ENCODE data around the gene PSMB5.

PSMB5 gene

GRCh38 chr14:22997676-22998323 lies 36.9 kb downstream of the PSMB5 start:
- peaks cover 23 to 51% (median 37%) of the 10 kb centered on the region in 10 experiments for H3K4me1 ChIP-seq
- H3K4me2 ChIP-seq, result peak overlapping the region in 4 of 11 experiments; percentile 30 to 65 (median 44); a peak in 6 of 22 replicates
- H3K27me3 ChIP-seq, result no peaks in the 10 kb centered on the region
- TF ChIP-seq Cebpa-rat (IDR thresholded peaks at IDR 0.05), result no peak
- no peaks in the 10 kb centered on the region for H4K20me1 ChIP-seq
- H3K36me3 ChIP-seq, result peaks cover 0 to 12% (median 4%) of the 10 kb centered on the region in 11 experiments; a peak in 4 of 22 replicates
- H3K9ac ChIP-seq, result peak overlapping the region in 1 of 11 experiments; percentile 27; a peak in 3 of 22 replicates
- H3K27ac ChIP-seq, result no peak overlapping the region
- H3K9me3 ChIP-seq (replicated peaks in 1 of 11), result no peaks in the 10 kb centered on the region
- no peak overlapping the region for H3K4me3 ChIP-seq

GRCh38 chr14:22996768-22997654 lies 37.7 kb downstream of the PSMB5 start:
- H3K4me2 ChIP-seq, result peak overlapping the region in 7 of 11 experiments; percentile 11 to 65 (median 30); a peak in 10 of 22 replicates
- H3K27ac ChIP-seq, result 0 out of 22 replicates have a peak overlapping the region, but pooled peaks of 2 of the 11 experiments have one; percentile 2 to 19
- peaks cover 0 to 12% (median 4%) of the 10 kb centered on the region in 11 experiments; a peak in 4 of 22 replicates for H3K36me3 ChIP-seq
- H3K4me3 ChIP-seq, result no peak overlapping the region
- H3K9ac ChIP-seq, result peak overlapping the region in 4 of 11 experiments; percentile 8 to 28 (median 26); a peak in 4 of 22 replicates
- no peaks in the 10 kb centered on the region for H3K27me3 ChIP-seq
- no peaks in the 10 kb centered on the region for H3K9me3 ChIP-seq (replicated peaks in 1 of 11)
- no peak for TF ChIP-seq Cebpa-rat (IDR thresholded peaks at IDR 0.05)
- peaks cover 31 to 59% (median 45%) of the 10 kb centered on the region in 10 experiments for H3K4me1 ChIP-seq
- no peaks in the 10 kb centered on the region for H4K20me1 ChIP-seq

GRCh38 chr14:22995889-22996625 lies 38.6 kb downstream of the PSMB5 start:
- no peak for TF ChIP-seq Cebpa-rat (IDR thresholded peaks at IDR 0.05)
- no peaks in the 10 kb centered on the region for H3K27me3 ChIP-seq
- no peaks in the 10 kb centered on the region for H3K9me3 ChIP-seq (replicated peaks in 1 of 11)
- peak overlapping the region in 2 of 11 experiments; percentile 17 to 34; a peak in 1 of 22 replicates for H3K27ac ChIP-seq
- no peak overlapping the region for H3K4me3 ChIP-seq
- H3K36me3 ChIP-seq, result peaks cover 0 to 12% (median 4%) of the 10 kb centered on the region in 11 experiments; a peak in 4 of 22 replicates
- H3K4me2 ChIP-seq, result peak overlapping the region in 6 of 11 experiments; percentile 11 to 65 (median 22); a peak in 11 of 22 replicates
- H3K9ac ChIP-seq, result peak overlapping the region in 1 of 11 experiments; percentile 19; a peak in 1 of 22 replicates
- no peaks in the 10 kb centered on the region for H4K20me1 ChIP-seq
- peaks cover 39 to 69% (median 53%) of the 10 kb centered on the region in 10 experiments for H3K4me1 ChIP-seq

GRCh38 chr14:22994762-22995275 lies 39.9 kb downstream of the PSMB5 start:
- H3K36me3 ChIP-seq, result peaks cover 0 to 12% (median 4%) of the 10 kb centered on the region in 11 experiments; a peak in 4 of 22 replicates
- H3K27me3 ChIP-seq, result 0 out of 22 replicates have a peak, but pooled peaks cover 0 to 4% (median 0%) of the 10 kb centered on the region in 11 experiments
- peak overlapping the region in 9 of 11 experiments; percentile 11 to 66 (median 39); a peak in 11 of 22 replicates for H3K9ac ChIP-seq
- H3K4me2 ChIP-seq, result peak overlapping the region in 10 of 11 experiments; percentile 12 to 79 (median 44); a peak in 17 of 22 replicates
- no peak overlapping the region for H3K4me3 ChIP-seq
- H3K9me3 ChIP-seq (replicated peaks in 1 of 11), result no peaks in the 10 kb centered on the region
- TF ChIP-seq Cebpa-rat (IDR thresholded peaks at IDR 0.05), result no peak
- peak overlapping the region in 8 of 11 experiments; percentile 20 to 84 (median 36); a peak in 12 of 22 replicates for H3K27ac ChIP-seq
- H4K20me1 ChIP-seq, result no peaks in the 10 kb centered on the region
- H3K4me1 ChIP-seq, result peaks cover 39 to 80% (median 62%) of the 10 kb centered on the region in 10 experiments

GRCh38 chr14:22993517-22993916 lies 41.2 kb downstream of the PSMB5 start:
- H3K36me3 ChIP-seq, result peaks cover 0 to 21% (median 6%) of the 10 kb centered on the region in 11 experiments; a peak in 6 of 22 replicates
- no peak overlapping the region for H3K4me3 ChIP-seq
- peak overlapping the region in 6 of 11 experiments; percentile 11 to 85 (median 74); a peak in 11 of 22 replicates for H3K27ac ChIP-seq
- H3K4me2 ChIP-seq, result peak overlapping the region in 8 of 11 experiments; percentile 40 to 79 (median 78); a peak in 12 of 22 replicates
- 0 out of 22 replicates have a peak, but pooled peaks cover 0 to 4% (median 0%) of the 10 kb centered on the region in 11 experiments for H3K27me3 ChIP-seq
- peaks cover 39 to 80% (median 62%) of the 10 kb centered on the region in 10 experiments for H3K4me1 ChIP-seq
- TF ChIP-seq Cebpa-rat (IDR thresholded peaks at IDR 0.05), result no peak
- H3K9me3 ChIP-seq (replicated peaks in 1 of 11), result no peaks in the 10 kb centered on the region
- no peaks in the 10 kb centered on the region for H4K20me1 ChIP-seq
- peak overlapping the region in 4 of 11 experiments; percentile 44 to 72 (median 48); a peak in 5 of 22 replicates for H3K9ac ChIP-seq

GRCh38 chr14:22991852-22992251 lies 42.8 kb downstream of the PSMB5 start:
- peaks cover 0 to 35% (median 14%) of the 10 kb centered on the region in 11 experiments; a peak in 11 of 22 replicates for H3K36me3 ChIP-seq
- peaks cover 30 to 69% (median 54%) of the 10 kb centered on the region in 10 experiments for H3K4me1 ChIP-seq
- no peak overlapping the region for H3K4me3 ChIP-seq
- peak overlapping the region in 8 of 11 experiments; percentile 47 to 72 (median 62); a peak in 14 of 22 replicates for H3K9ac ChIP-seq
- peak in 5 of 11 experiments; percentile 12 to 64 (median 38); a peak in 8 of 22 replicates for TF ChIP-seq Cebpa-rat (IDR thresholded peaks at IDR 0.05)
- peak overlapping the region; percentile 44 to 79 (median 76) for H3K4me2 ChIP-seq
- no peaks in the 10 kb centered on the region; a peak in 1 of 22 replicates for H4K20me1 ChIP-seq
- H3K9me3 ChIP-seq (replicated peaks in 1 of 11), result no peaks in the 10 kb centered on the region
- H3K27ac ChIP-seq, result peak overlapping the region in 9 of 11 experiments; percentile 37 to 85 (median 67); a peak in 18 of 22 replicates
- H3K27me3 ChIP-seq, result 0 out of 22 replicates have a peak, but pooled peaks cover 0 to 4% (median 0%) of the 10 kb centered on the region in 11 experiments

GRCh38 chr14:22987291-22987690 lies 47.4 kb downstream of the PSMB5 start:
- no peak for TF ChIP-seq Cebpa-rat (IDR thresholded peaks at IDR 0.05)

More at GRCh38 chr14:22987291-22987690, 47.4 kb downstream of the PSMB5 start:
- H3K27me3 ChIP-seq, result peaks cover 0 to 4% (median under 1%) of the 10 kb centered on the region in 11 experiments; a peak in 7 of 22 replicates
- no peak overlapping the region for H3K4me3 ChIP-seq
- no peaks in the 10 kb centered on the region; a peak in 1 of 22 replicates for H4K20me1 ChIP-seq
- no peaks in the 10 kb centered on the region for H3K9me3 ChIP-seq (replicated peaks in 1 of 11)
- 0 out of 22 replicates have a peak overlapping the region, but pooled peaks of 1 of the 11 experiments have one; percentile 24 for H3K9ac ChIP-seq
- H3K4me1 ChIP-seq, result peaks cover 9 to 44% (median 38%) of the 10 kb centered on the region in 10 experiments
- no peak overlapping the region for H3K27ac ChIP-seq
- H3K4me2 ChIP-seq, result no peak overlapping the region
- peaks cover 0 to 28% (median 14%) of the 10 kb centered on the region in 11 experiments; a peak in 11 of 22 replicates for H3K36me3 ChIP-seq

Measured in BLaER1 treated with 17β-estradiol and CSF1 and Interleukin-3, amounts not matched to agents 10 nM and 100 nM (cell line).